Spinal cord (tissue), 10 donors: ENCODE results near the gene VTN. TPM values are rescaled to one million over a fixed set of nuclear protein-coding genes. Genes with fewer than 3 reads are reported as not detected.

ENCODE experiments used
- DNase-seq, 6 donors: peaks; one replicate each; pipeline versions ENCODE4 v3.0.0 to v3.0.0-alpha.2; 2013 to 2015; ENCODE audit warnings: low spot score in 6 of 6, low read depth in 4 of 6
- H3K27ac ChIP-seq: one replicate; pipeline ENCODE4 v1.5.1; 2013; ENCODE audit warnings: low read depth, low read length, control low read depth
- H3K27me3 ChIP-seq: one replicate; pipeline ENCODE4 v1.6.1; 2013; ENCODE audit warnings: low read length; ENCODE audit not compliant: control insufficient read depth, insufficient read depth
- H3K36me3 ChIP-seq: one replicate; pipeline ENCODE4 v1.6.1; 2013; ENCODE audit warnings: low read length; ENCODE audit not compliant: control insufficient read depth, insufficient read depth
- H3K4me1 ChIP-seq: one replicate; pipeline ENCODE4 v1.6.1; 2013; ENCODE audit warnings: low read length; ENCODE audit not compliant: control insufficient read depth, insufficient read depth
- H3K4me3 ChIP-seq: one replicate; pipeline ENCODE4 v1.5.1; 2013; ENCODE audit warnings: low read depth, low read length, control low read depth
- H3K9me3 ChIP-seq: one replicate; pipeline ENCODE4 v1.6.1; 2013; ENCODE audit warnings: low read length; ENCODE audit not compliant: control insufficient read depth, insufficient read depth
- WGBS: methylation state at CpG from one replicate; pipeline ENCODE4 v1.1.5; 2013; ENCODE audit warnings: missing lambda C conversion rate; ENCODE audit not compliant: insufficient coverage; 5-methylcytosine and 5-hydroxymethylcytosine counted together
- polyA plus RNA-seq, 2 donors: library from polyadenylated mRNA; unstranded; fragments of 120-200 nt; gene quantifications; one replicate each; pipeline ENCODE4 v1.2.1, GENCODE V29; 2013; ENCODE audit not compliant: insufficient read length in 2 of 2
- total RNA-seq, 2 donors: library from RNA; depleted of rRNA in 1 of 2; stranded (reverse); fragments of 120-200 nt in 1 of 2; fragments of >200 nt in 1 of 2; gene quantifications; one replicate each; pipeline versions ENCODE4 v1.2.3 to v1.2.4, GENCODE V29; 2013 to 2014
- donor health status: healthy.

Gene VTN
- total and polyA plus RNA-seq, 4 donors: 0.40 to 3.0 (median 2.5) TPM

- Histone ChIP-seq H3K4me3 (no peak overlapping the region), H3K27me3 (no peaks in the 10 kb centered on the region), H3K9me3 (no peaks in the 10 kb centered on the region), H3K27ac (no peak overlapping the region), H3K36me3 (peaks cover 46% of the 10 kb centered on the region), H3K4me1 (peaks cover 21% of the 10 kb centered on the region)
- no peak for DNase-seq
- WGBS: 87% methylated on average over 4 of the region's 5 CpGs
These were observed 31.9 kb downstream of the VTN start for GRCh38 chr17:28338056-28338768.

GRCh38 chr17:28335959-28336871 lies 33.9 kb downstream of the VTN start:
- Histone ChIP-seq H3K36me3 (peaks cover 35% of the 10 kb centered on the region), H3K27me3 (no peaks in the 10 kb centered on the region), H3K27ac (peak overlapping the region; percentile 98), H3K4me3 (peak overlapping the region; percentile 96), H3K4me1 (peaks cover 21% of the 10 kb centered on the region), H3K9me3 (no peaks in the 10 kb centered on the region)
- 2% methylated on average over 22 of the region's 29 CpGs for WGBS
- DNase-seq: peak in 4 of 6 donors; percentile 49 to 89 (median 68)

GRCh38 chr17:28335201-28335958 lies 34.7 kb downstream of the VTN start, which contains the start of the genes IFT20 and TNFAIP1:
TSS of gene IFT20 (minus strand) at chr17:28335472. CDS start at chr17:28331985, 3,487 bp downstream.
TSS of gene TNFAIP1 (plus strand) at chr17:28335761. CDS start at chr17:28339522, 3,761 bp downstream.
- H3K4me1 ChIP-seq: peaks cover 21% of the 10 kb centered on the region
- H3K27ac ChIP-seq: peak within 1 kb of the TSS; percentile 98
- 0% methylated on average over 62 of the region's 62 CpGs for WGBS
- H3K36me3 ChIP-seq: peaks cover 35% of the 10 kb centered on the region
- peak; percentile 93 to 100 (median 98) for DNase-seq
- H3K4me3 ChIP-seq: peak within 1 kb of the TSS; percentile 96
- H3K27me3 ChIP-seq: no peaks in the 10 kb centered on the region
- H3K9me3 ChIP-seq: no peaks in the 10 kb centered on the region

- H3K4me1 ChIP-seq: peaks cover 21% of the 10 kb centered on the region
These were observed 35.4 kb downstream of the VTN start for GRCh38 chr17:28334666-28335200.

GRCh38 chr17:28334171-28334570 lies 35.9 kb downstream of the VTN start:
- Histone ChIP-seq H3K36me3 (peaks cover 30% of the 10 kb centered on the region), H3K4me1 (peaks cover 21% of the 10 kb centered on the region), H3K27ac (peak overlapping the region; percentile 98), H3K27me3 (no peaks in the 10 kb centered on the region), H3K4me3 (peak overlapping the region; percentile 96), H3K9me3 (no peaks in the 10 kb centered on the region)
- no peak for DNase-seq
- 72% methylated on average over 5 of the region's 6 CpGs for WGBS

More at GRCh38 chr17:28334666-28335200, 35.4 kb downstream of the VTN start:
- Histone ChIP-seq H3K9me3 (no peaks in the 10 kb centered on the region), H3K36me3 (peaks cover 32% of the 10 kb centered on the region), H3K27ac (peak overlapping the region; percentile 98), H3K27me3 (no peaks in the 10 kb centered on the region), H3K4me3 (peak overlapping the region; percentile 96)
- 11% methylated on average over 18 of the region's 18 CpGs for WGBS
- DNase-seq: no peak

GRCh38 chr17:28333083-28333746 lies 36.9 kb downstream of the VTN start:
- no peak for DNase-seq
- Histone ChIP-seq H3K4me1 (peaks cover 21% of the 10 kb centered on the region), H3K4me3 (no peak overlapping the region), H3K27me3 (no peaks in the 10 kb centered on the region), H3K9me3 (no peaks in the 10 kb centered on the region), H3K27ac (no peak overlapping the region), H3K36me3 (peaks cover 24% of the 10 kb centered on the region)
- WGBS: 60% methylated on average over 1 of the region's 1 CpG

- Histone ChIP-seq H3K27ac (no peak overlapping the region), H3K27me3 (no peaks in the 10 kb centered on the region), H3K36me3 (peaks cover 27% of the 10 kb centered on the region), H3K9me3 (no peaks in the 10 kb centered on the region), H3K4me1 (peaks cover 21% of the 10 kb centered on the region), H3K4me3 (no peak overlapping the region)
- 80% methylated on average over 2 of the region's 6 CpGs for WGBS
- DNase-seq: no peak
These were observed 38.2 kb downstream of the VTN start for GRCh38 chr17:28331891-28332420.

GRCh38 chr17:28330671-28331070 lies 39.4 kb downstream of the VTN start:
- Histone ChIP-seq H3K4me1 (peaks cover 13% of the 10 kb centered on the region), H3K27ac (no peak overlapping the region), H3K27me3 (no peaks in the 10 kb centered on the region), H3K4me3 (no peak overlapping the region), H3K36me3 (peaks cover 30% of the 10 kb centered on the region), H3K9me3 (no peaks in the 10 kb centered on the region)
- DNase-seq: no peak
- 88% methylated on average over 5 of the region's 5 CpGs for WGBS
